ENCODE measurements around the gene GRHL3.

Gene GRHL3

DNA sequence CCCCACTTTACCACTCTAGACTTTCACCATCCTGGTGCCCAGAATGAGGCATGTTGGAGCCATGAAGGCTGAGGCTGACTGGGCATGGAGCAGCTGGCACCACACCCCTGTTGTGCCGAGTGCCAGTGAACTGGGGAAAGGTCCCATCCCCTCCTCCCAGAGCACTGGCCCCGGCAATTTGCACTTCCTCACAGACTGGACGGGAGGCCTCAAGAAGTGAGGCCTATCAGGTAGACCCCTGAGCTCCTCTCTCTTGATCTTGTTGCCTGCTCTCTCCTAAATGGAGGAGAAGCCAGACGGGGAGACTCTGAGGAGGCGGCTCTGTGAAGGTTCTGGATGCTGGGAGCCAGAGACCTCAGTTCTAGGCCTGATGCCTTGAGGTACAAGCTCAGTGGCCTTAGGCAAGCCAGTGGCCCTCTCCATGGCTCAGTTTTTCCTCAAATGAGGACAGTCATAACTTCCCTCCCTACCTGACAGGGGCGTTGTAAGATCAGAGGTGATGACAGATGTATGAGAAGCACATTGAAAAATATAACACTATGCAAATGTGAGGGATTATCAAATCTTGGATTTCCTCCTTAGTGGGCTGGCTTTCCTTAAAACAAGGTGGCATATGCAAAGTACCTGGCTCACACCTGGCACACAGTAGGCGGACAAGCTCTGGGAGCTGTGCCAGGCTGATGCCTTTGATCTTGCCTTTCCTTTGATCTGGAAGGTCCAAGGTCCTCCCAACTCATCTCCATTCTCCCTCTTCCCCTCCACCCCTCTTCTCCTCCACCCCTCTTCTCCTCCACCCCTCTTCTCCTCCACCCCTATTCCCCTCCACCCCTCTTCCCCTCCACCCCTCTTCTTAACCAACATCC lies 6.7 kb downstream of the GRHL3 start:
- no peaks in the 10 kb centered on the region for H3K27me3 ChIP-seq (ENCODE audit: control insufficient read depth in 1 of 2, insufficient read depth in 2 of 2, low read length in 2 of 2)
- no peaks in the 10 kb centered on the region for H3K36me3 ChIP-seq (ENCODE audit: control insufficient read depth in 1 of 2, insufficient read depth in 2 of 2, low read length in 2 of 2)
- H3K9ac ChIP-seq (ENCODE audit: low read depth in 1 of 2, low read length in 2 of 2), result no peak overlapping the region
- H3K9me3 ChIP-seq (ENCODE audit: control insufficient read depth in 1 of 2, low read length in 2 of 2), result no peaks in the 10 kb centered on the region
- H3K4me1 ChIP-seq (ENCODE audit: control insufficient read depth in 1 of 2, insufficient read depth in 2 of 2, low read length in 2 of 2), result peaks cover 11 to 18% of the 10 kb centered on the region in 2 donors
- H3K27ac ChIP-seq (ENCODE audit: low read depth, low read length), result no peak overlapping the region
- H3K4me3 ChIP-seq (ENCODE audit: low read depth in 1 of 2, low read length in 2 of 2), result no peak overlapping the region

DNA sequence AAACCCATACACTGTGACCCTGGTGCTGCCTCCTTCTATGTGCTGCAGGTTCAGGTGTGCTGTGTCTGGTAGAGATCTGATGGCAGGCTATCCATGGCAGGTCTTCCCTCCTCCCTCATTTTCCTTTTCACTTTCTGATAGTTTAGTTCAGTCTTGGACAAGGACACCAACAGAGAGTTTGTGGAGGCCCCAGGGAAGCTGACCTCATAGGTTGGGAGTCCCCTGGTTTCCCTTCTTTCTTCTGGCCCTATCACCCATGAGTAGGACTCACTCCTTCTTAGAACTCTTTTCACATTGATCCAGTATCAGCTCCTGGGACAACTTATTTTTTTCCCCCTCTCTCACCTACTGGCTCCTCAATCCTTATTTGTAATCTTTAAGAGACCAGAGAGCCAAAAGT lies 8.3 kb downstream of the GRHL3 start:
- H3K36me3 ChIP-seq (ENCODE audit: control insufficient read depth in 1 of 2, insufficient read depth in 2 of 2, low read length in 2 of 2), result no peaks in the 10 kb centered on the region
- peaks cover 3 to 10% of the 10 kb centered on the region in 2 donors for H3K4me1 ChIP-seq (ENCODE audit: control insufficient read depth in 1 of 2, insufficient read depth in 2 of 2, low read length in 2 of 2)
- H3K9ac ChIP-seq (ENCODE audit: low read depth in 1 of 2, low read length in 2 of 2), result no peak overlapping the region
- no peak overlapping the region for H3K4me3 ChIP-seq (ENCODE audit: low read depth in 1 of 2, low read length in 2 of 2)
- H3K27ac ChIP-seq (ENCODE audit: low read depth, low read length), result no peak overlapping the region
- H3K9me3 ChIP-seq (ENCODE audit: control insufficient read depth in 1 of 2, low read length in 2 of 2), result no peaks in the 10 kb centered on the region
- H3K27me3 ChIP-seq (ENCODE audit: control insufficient read depth in 1 of 2, insufficient read depth in 2 of 2, low read length in 2 of 2), result no peaks in the 10 kb centered on the region

DNA sequence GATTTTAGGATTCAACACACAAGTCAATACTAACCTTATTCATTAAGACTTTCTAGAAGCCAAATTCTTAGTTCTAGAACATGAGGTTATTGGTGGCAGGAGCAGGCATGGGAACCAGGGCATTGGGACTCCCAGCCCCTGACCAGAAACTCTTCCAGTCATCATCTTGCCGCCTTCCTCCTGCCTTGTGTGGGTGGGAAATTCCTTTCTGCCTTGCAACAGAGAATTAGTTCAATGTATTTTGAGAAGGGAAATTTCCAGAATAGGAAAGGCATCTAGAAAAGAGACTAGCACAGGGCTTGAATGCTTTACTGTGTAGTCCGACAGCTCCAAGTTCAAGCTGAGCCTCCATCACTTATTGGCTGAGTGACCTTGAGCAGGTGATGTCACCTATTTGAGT lies 8.7 kb downstream of the GRHL3 start:
- no peaks in the 10 kb centered on the region for H3K27me3 ChIP-seq (ENCODE audit: control insufficient read depth in 1 of 2, insufficient read depth in 2 of 2, low read length in 2 of 2)
- H3K36me3 ChIP-seq (ENCODE audit: control insufficient read depth in 1 of 2, insufficient read depth in 2 of 2, low read length in 2 of 2), result no peaks in the 10 kb centered on the region
- H3K27ac ChIP-seq (ENCODE audit: low read depth, low read length), result no peak overlapping the region
- H3K9me3 ChIP-seq (ENCODE audit: control insufficient read depth in 1 of 2, low read length in 2 of 2), result no peaks in the 10 kb centered on the region
- no peak overlapping the region for H3K4me3 ChIP-seq (ENCODE audit: low read depth in 1 of 2, low read length in 2 of 2)
- peaks cover 1 to 10% of the 10 kb centered on the region in 2 donors for H3K4me1 ChIP-seq (ENCODE audit: control insufficient read depth in 1 of 2, insufficient read depth in 2 of 2, low read length in 2 of 2)
- no peak overlapping the region for H3K9ac ChIP-seq (ENCODE audit: low read depth in 1 of 2, low read length in 2 of 2)

DNA sequence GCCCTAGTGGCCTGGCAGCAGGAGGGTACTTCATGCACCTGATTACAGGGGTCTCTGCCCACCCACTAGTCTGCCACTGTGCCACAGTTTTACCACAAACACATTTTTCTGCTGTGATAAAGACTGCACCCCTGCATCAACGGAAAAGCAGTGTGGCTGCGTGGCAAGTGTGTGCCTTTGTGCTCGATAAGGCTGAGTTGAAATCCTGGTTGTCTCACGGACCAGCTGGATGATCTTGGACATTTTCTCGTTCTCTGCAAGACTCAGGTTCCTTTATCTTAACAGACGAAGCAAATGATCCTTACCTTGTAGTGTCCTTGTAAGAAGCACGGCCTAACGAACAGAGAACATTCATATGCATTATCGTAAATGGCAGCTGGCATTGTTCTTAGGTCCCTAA lies 10.2 kb downstream of the GRHL3 start:
- Histone ChIP-seq H3K9ac (ENCODE audit: low read depth in 1 of 2, low read length in 2 of 2) (no peak overlapping the region), H3K4me3 (ENCODE audit: low read depth in 1 of 2, low read length in 2 of 2) (no peak overlapping the region), H3K27me3 (ENCODE audit: control insufficient read depth in 1 of 2, insufficient read depth in 2 of 2, low read length in 2 of 2) (no peaks in the 10 kb centered on the region), H3K4me1 (ENCODE audit: control insufficient read depth in 1 of 2, insufficient read depth in 2 of 2, low read length in 2 of 2) (peaks cover 0 to 5% of the 10 kb centered on the region in 2 donors), H3K36me3 (ENCODE audit: control insufficient read depth in 1 of 2, insufficient read depth in 2 of 2, low read length in 2 of 2) (no peaks in the 10 kb centered on the region), H3K9me3 (ENCODE audit: control insufficient read depth in 1 of 2, low read length in 2 of 2) (no peaks in the 10 kb centered on the region), H3K27ac (ENCODE audit: low read depth, low read length) (no peak overlapping the region)

DNA sequence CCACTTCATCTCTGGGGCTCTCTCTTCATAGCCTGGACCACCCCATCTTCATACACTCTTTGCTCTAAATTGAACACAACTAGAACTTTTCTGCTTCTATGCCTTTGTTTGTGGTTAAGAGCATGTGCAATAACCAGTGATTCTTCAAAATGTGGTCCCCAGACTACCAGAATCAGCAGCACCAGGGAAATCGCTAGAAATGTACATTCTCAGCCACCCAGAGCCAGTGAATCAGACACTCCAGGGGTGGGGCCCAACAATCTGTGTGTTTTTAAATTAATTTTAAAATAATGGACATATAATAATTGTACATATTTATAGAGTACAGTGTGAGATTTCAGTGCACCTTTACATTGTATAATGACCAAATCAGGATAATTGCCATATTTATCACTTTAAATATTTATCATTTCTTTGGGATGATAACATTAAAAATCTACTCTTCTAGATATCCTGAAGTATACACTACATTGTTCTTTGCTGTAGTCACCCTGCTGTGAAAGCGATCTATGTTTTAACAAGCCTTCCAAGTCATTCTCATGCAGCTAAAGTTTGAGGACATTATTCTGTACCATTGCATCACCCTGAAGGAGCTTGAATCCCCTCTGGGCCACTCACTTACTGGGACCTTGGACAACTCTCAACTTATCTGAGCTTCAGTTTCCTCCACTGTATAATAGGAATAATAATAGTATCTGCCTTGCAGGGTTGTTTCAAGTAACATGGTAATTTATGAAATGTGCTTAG lies 10.8 kb downstream of the GRHL3 start:
- Histone ChIP-seq H3K27ac (ENCODE audit: low read depth, low read length) (no peak overlapping the region), H3K4me3 (ENCODE audit: low read depth in 1 of 2, low read length in 2 of 2) (no peak overlapping the region), H3K36me3 (ENCODE audit: control insufficient read depth in 1 of 2, insufficient read depth in 2 of 2, low read length in 2 of 2) (no peaks in the 10 kb centered on the region), H3K27me3 (ENCODE audit: control insufficient read depth in 1 of 2, insufficient read depth in 2 of 2, low read length in 2 of 2) (no peaks in the 10 kb centered on the region), H3K9ac (ENCODE audit: low read depth in 1 of 2, low read length in 2 of 2) (no peak overlapping the region), H3K9me3 (ENCODE audit: control insufficient read depth in 1 of 2, low read length in 2 of 2) (no peaks in the 10 kb centered on the region), H3K4me1 (ENCODE audit: control insufficient read depth in 1 of 2, insufficient read depth in 2 of 2, low read length in 2 of 2) (no peaks in the 10 kb centered on the region)

DNA sequence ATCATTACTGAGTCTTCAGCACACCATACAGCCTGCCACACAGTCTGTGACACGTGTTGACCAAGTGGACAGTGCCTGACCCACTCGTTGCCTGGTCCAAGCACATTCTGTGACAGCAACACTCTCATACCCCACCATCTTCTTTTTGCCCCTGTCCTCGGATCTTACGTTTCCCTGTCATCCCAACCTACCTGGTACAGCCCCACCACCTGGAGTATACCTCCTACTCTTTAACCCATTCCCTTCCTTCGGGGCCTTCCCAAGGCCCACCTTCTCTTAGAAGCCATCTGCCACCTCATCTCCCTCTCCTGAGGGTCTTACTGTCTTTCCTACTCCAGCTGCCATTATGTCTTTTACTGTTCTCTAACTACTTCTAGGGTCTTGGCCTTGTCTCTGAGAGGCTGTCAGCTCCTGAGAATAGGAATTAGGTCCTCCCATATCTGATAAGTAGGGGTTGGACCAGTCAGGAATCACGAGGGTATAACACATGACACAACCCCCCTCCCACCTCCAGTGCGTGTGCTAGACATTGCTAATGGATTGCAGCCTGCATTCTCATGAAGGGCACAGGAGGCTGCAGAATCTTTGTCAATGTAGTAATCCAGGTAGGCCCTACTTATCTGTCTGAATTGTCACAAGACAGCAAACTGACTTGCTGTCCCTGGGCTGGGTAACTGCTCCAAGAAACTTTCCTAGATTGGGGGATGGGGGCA lies 13.0 kb downstream of the GRHL3 start:
- Histone ChIP-seq H3K27ac (ENCODE audit: low read depth, low read length) (no peak overlapping the region), H3K27me3 (ENCODE audit: control insufficient read depth in 1 of 2, insufficient read depth in 2 of 2, low read length in 2 of 2) (no peaks in the 10 kb centered on the region), H3K4me3 (ENCODE audit: low read depth in 1 of 2, low read length in 2 of 2) (no peak overlapping the region), H3K4me1 (ENCODE audit: control insufficient read depth in 1 of 2, insufficient read depth in 2 of 2, low read length in 2 of 2) (no peaks in the 10 kb centered on the region), H3K9me3 (ENCODE audit: control insufficient read depth in 1 of 2, low read length in 2 of 2) (no peaks in the 10 kb centered on the region), H3K36me3 (ENCODE audit: control insufficient read depth in 1 of 2, insufficient read depth in 2 of 2, low read length in 2 of 2) (no peaks in the 10 kb centered on the region), H3K9ac (ENCODE audit: low read depth in 1 of 2, low read length in 2 of 2) (no peak overlapping the region)

DNA sequence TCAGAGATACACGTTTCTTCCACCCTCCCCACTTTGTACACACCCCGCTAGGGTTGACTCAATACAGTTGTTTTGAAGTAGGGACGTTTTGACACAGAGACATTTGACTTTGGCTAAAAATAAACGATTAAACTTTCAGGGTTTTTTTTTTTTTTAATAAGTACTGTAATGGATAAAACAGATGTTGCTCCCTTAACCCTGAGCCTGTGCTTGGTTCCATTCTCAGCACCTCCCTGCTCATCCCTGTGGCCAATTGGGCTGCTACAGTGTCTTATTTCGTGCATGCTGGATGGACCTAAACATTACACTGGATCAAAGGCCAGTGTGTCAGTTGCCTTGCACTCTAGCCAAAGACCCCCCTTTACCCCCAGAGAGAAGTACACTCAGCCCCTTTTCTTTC lies 16.9 kb downstream of the GRHL3 start:
- Histone ChIP-seq H3K9ac (ENCODE audit: low read depth in 1 of 2, low read length in 2 of 2) (no peak overlapping the region), H3K27me3 (ENCODE audit: control insufficient read depth in 1 of 2, insufficient read depth in 2 of 2, low read length in 2 of 2) (no peaks in the 10 kb centered on the region), H3K9me3 (ENCODE audit: control insufficient read depth in 1 of 2, low read length in 2 of 2) (no peaks in the 10 kb centered on the region), H3K4me3 (ENCODE audit: low read depth in 1 of 2, low read length in 2 of 2) (no peak overlapping the region), H3K27ac (ENCODE audit: low read depth, low read length) (no peak overlapping the region), H3K36me3 (ENCODE audit: control insufficient read depth in 1 of 2, insufficient read depth in 2 of 2, low read length in 2 of 2) (no peaks in the 10 kb centered on the region), H3K4me1 (ENCODE audit: control insufficient read depth in 1 of 2, insufficient read depth in 2 of 2, low read length in 2 of 2) (no peaks in the 10 kb centered on the region)

DNA sequence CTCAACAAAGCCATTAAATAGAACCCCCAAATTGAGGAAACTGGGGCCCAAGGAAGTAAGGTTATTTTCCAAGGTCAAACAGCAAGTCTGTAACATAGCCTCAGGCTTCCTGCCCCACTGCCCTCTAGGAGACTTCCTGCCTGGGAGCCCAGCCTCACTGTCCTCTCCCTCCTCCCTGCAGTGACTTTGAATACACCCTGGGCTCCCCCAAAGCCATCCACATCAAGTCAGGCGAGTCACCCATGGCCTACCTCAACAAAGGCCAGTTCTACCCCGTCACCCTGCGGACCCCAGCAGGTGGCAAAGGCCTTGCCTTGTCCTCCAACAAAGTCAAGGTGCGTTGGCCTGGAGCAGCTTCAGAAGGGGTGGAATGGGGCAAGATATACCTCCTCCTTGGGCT lies 18.3 kb downstream of the GRHL3 start:
- no peak overlapping the region for H3K9ac ChIP-seq (ENCODE audit: low read depth in 1 of 2, low read length in 2 of 2)
- no peak overlapping the region for H3K4me3 ChIP-seq (ENCODE audit: low read depth in 1 of 2, low read length in 2 of 2)
- no peaks in the 10 kb centered on the region for H3K36me3 ChIP-seq (ENCODE audit: control insufficient read depth in 1 of 2, insufficient read depth in 2 of 2, low read length in 2 of 2)
- no peaks in the 10 kb centered on the region for H3K9me3 ChIP-seq (ENCODE audit: control insufficient read depth in 1 of 2, low read length in 2 of 2)
- H3K27ac ChIP-seq (ENCODE audit: low read depth, low read length), result no peak overlapping the region
- no peaks in the 10 kb centered on the region for H3K4me1 ChIP-seq (ENCODE audit: control insufficient read depth in 1 of 2, insufficient read depth in 2 of 2, low read length in 2 of 2)
- no peaks in the 10 kb centered on the region for H3K27me3 ChIP-seq (ENCODE audit: control insufficient read depth in 1 of 2, insufficient read depth in 2 of 2, low read length in 2 of 2)

DNA sequence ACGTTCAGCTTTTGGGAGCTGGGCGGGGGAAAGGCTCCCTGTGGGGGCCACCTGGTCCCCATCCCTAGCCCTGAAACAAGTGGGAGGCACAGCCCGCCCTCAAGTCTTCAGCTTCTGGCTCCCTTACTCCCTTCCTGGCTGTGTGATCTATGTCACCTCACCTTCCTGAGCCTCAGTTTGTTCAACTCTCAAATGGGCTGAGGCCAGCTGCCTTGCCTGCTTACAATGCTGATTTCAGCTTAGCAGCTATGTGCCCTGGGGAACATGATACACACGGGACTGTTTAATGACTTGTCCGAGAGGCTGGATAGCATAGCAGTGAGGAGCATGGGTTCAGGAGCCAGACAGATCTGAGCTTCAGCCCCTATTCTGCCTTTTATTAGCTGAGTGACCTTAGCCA lies 19.3 kb downstream of the GRHL3 start:
- Histone ChIP-seq H3K9me3 (ENCODE audit: control insufficient read depth in 1 of 2, low read length in 2 of 2) (no peaks in the 10 kb centered on the region), H3K27ac (ENCODE audit: low read depth, low read length) (no peak overlapping the region), H3K4me3 (ENCODE audit: low read depth in 1 of 2, low read length in 2 of 2) (no peak overlapping the region), H3K36me3 (ENCODE audit: control insufficient read depth in 1 of 2, insufficient read depth in 2 of 2, low read length in 2 of 2) (no peaks in the 10 kb centered on the region), H3K4me1 (ENCODE audit: control insufficient read depth in 1 of 2, insufficient read depth in 2 of 2, low read length in 2 of 2) (no peaks in the 10 kb centered on the region), H3K9ac (ENCODE audit: low read depth in 1 of 2, low read length in 2 of 2) (no peak overlapping the region), H3K27me3 (ENCODE audit: control insufficient read depth in 1 of 2, insufficient read depth in 2 of 2, low read length in 2 of 2) (no peaks in the 10 kb centered on the region)

DNA sequence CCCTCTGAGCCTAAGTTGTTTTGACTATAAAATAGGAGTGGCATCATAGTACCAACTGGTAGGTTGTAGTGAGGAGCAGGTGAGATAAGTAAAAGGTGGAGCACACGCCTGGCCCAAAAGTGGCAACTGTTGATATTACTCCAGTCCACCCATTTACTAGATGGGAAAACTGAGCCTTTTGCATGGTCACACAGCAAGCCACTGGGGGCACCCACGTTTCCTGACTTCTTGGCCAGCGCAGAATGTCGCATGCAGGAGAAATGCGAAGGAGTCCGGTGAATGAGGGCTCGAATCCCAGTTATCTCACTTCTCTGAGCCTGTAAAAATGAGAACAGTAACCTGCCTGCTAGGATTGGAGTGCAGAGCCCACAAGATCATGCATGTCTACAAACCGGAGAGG lies 20.8 kb downstream of the GRHL3 start:
- Histone ChIP-seq H3K4me3 (ENCODE audit: low read depth in 1 of 2, low read length in 2 of 2) (no peak overlapping the region), H3K9ac (ENCODE audit: low read depth in 1 of 2, low read length in 2 of 2) (no peak overlapping the region), H3K27ac (ENCODE audit: low read depth, low read length) (no peak overlapping the region), H3K4me1 (ENCODE audit: control insufficient read depth in 1 of 2, insufficient read depth in 2 of 2, low read length in 2 of 2) (no peaks in the 10 kb centered on the region), H3K9me3 (ENCODE audit: control insufficient read depth in 1 of 2, low read length in 2 of 2) (no peaks in the 10 kb centered on the region), H3K27me3 (ENCODE audit: control insufficient read depth in 1 of 2, insufficient read depth in 2 of 2, low read length in 2 of 2) (no peaks in the 10 kb centered on the region), H3K36me3 (ENCODE audit: control insufficient read depth in 1 of 2, insufficient read depth in 2 of 2, low read length in 2 of 2) (no peaks in the 10 kb centered on the region)

All from duodenal mucosa (tissue), 2 donors.